CD1c-positive myeloid dendritic cell (primary cell): ENCODE measurements around the gene CTNND2.

ENCODE experiments used
- DNase-seq: peaks from one replicate; pipeline ENCODE4 v3.0.0-alpha.2; 2016; ENCODE audit errors: extremely low spot score

CTNND2 gene

DNA sequence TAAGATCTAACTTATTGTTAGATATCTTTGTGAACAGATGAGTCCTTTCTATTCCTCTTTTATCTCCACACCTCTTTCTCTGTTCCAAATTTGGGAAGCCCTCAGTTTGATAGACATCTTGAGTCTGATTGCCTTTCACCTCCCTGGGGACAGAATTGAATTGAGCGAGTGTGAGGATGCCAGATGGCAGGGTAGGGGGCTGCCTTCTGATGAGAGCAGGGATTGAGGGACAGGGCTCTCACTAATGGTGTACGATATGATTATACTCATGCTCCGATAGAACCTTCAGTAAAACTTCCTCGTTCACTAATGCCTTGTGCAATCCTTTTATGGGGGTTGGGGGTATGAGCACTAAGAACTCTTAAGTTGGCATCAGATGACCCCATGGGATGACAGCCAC, 971.1 kb downstream of the CTNND2 start:
- DNase-seq = no peak

DNA sequence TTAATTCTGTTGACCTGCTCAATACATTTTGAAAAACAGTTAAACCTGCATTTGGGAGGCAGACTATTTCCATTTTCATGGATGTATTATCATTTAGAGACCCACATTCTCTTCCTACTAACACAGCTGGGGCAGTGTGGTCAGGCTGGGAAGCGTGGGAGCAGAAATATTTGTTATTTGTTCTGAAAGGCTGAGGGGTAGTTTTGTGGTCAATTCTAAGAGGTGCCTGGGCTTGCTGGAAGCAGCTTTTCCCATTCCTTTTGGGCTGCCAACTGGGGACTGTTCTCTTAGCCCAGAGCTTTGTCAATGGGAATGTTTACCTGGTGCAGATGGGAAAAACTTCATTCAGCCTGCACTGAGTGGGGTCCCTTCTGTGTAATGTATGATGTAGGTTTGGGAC, 971.8 kb downstream of the CTNND2 start:
- DNase-seq = no peak

DNA sequence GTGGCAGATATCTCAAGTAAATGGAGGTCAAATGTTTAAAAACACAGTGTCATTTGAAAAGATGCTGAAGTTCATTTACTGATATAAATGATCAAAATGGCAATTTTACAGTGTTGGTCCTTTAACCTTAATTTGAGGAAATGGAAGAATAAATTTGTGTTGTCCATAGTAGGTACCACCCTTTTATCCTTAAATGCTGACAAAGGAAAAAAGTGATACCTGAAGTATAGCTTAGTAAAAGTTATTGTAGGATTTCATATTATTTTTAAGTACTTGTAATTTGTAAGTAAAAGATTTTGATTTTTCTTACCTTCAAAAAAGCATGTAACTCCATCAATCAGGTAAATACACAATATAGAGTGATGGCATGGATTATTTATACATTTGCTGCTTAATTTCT, 976.6 kb downstream of the CTNND2 start:
- no peak for DNase-seq

DNA sequence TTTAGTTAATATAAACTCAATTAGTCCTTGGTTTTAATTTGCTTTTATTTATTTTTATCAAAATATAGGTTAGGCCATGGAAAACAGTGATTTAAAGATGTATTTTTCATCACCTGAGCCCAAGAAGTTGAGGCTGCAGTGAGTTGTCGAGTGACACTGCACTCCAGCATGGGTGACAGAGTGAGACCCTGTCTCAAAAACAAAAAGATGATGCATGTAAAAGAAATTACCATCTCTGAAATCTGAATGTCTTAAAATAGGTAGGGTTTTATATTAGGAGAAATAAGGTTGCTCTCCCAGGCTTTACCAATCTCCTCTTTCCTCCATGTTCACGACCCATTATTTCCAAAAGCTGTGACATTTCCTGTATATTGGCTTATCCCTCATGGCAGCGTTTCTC, 980.9 kb downstream of the CTNND2 start:
- no peak for DNase-seq
